Mucosa of rectum (tissue), 2 donors: Measurements from ENCODE around the gene MYL9.
A peak's percentile ranks its signal among the peaks of the same experiment; 100 is the strongest.
"Not testable (repeated sequence)": the region's sequence is repeated elsewhere in the genome, so short reads cannot be mapped to it uniquely, and the experiment has no call there.

ENCODE experiments used
- H3K27ac ChIP-seq, 2 donors: one replicate each; pipeline ENCODE4 v1.7.0; 2013; ENCODE audit warnings: inconsistent platforms in 2 of 2, low read depth in 2 of 2, low read length in 2 of 2
- H3K27me3 ChIP-seq, 2 donors: one replicate each; pipeline ENCODE4 v1.7.0; 2013; ENCODE audit warnings: low read length in 2 of 2; ENCODE audit not compliant: control insufficient read depth in 2 of 2, insufficient read depth in 2 of 2
- H3K36me3 ChIP-seq, 2 donors: one replicate each; pipeline ENCODE4 v1.7.0; 2013; ENCODE audit warnings: low read length in 2 of 2; ENCODE audit not compliant: control insufficient read depth in 2 of 2, insufficient read depth in 2 of 2
- H3K4me1 ChIP-seq, 2 donors: one replicate each; pipeline ENCODE4 v1.7.0; 2013; ENCODE audit warnings: low read length in 2 of 2, mild to moderate bottlenecking in 1 of 2; ENCODE audit not compliant: control insufficient read depth in 2 of 2, insufficient read depth in 2 of 2
- H3K4me3 ChIP-seq, 2 donors: one replicate each; pipeline ENCODE4 v1.7.0; 2013; ENCODE audit warnings: low read length in 2 of 2
- H3K9ac ChIP-seq, 2 donors: one replicate each; pipeline ENCODE4 v1.7.0; 2013; ENCODE audit warnings: low read length in 2 of 2, low read depth in 1 of 2, mild to moderate bottlenecking in 1 of 2
- H3K9me3 ChIP-seq, 2 donors: one replicate each; pipeline ENCODE4 v1.7.0; 2013; ENCODE audit warnings: low read length in 2 of 2; ENCODE audit not compliant: control insufficient read depth in 2 of 2
- donor health status: healthy.
- donor health status: Normal muscosa, but diverticular disease.

MYL9 gene

DNA sequence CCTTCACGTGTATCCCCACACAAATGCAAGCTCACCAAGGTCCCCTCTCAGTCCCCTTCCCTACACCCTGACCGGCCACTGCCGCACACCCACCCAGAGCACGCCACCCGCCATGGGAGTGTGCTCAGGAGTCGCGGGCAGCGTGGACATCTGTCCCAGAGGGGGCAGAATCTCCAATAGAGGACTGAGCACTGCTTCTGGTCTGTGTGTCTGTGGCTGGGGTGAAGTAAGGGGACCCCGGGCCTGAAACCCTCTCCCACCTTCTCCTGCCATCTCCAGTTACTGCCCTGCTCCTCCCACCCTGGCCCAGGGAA, 8.3 kb downstream of the MYL9 start:
- Histone ChIP-seq H3K4me3 (no peak overlapping the region), H3K9ac (no peak overlapping the region), H3K9me3 (no peaks in the 10 kb centered on the region), H3K36me3 (peaks cover 2 to 4% of the 10 kb centered on the region in 2 donors), H3K27ac (peak overlapping the region in 1 of 2 donors; percentile 9), H3K4me1 (no peaks in the 10 kb centered on the region), H3K27me3 (no peaks in the 10 kb centered on the region)

DNA sequence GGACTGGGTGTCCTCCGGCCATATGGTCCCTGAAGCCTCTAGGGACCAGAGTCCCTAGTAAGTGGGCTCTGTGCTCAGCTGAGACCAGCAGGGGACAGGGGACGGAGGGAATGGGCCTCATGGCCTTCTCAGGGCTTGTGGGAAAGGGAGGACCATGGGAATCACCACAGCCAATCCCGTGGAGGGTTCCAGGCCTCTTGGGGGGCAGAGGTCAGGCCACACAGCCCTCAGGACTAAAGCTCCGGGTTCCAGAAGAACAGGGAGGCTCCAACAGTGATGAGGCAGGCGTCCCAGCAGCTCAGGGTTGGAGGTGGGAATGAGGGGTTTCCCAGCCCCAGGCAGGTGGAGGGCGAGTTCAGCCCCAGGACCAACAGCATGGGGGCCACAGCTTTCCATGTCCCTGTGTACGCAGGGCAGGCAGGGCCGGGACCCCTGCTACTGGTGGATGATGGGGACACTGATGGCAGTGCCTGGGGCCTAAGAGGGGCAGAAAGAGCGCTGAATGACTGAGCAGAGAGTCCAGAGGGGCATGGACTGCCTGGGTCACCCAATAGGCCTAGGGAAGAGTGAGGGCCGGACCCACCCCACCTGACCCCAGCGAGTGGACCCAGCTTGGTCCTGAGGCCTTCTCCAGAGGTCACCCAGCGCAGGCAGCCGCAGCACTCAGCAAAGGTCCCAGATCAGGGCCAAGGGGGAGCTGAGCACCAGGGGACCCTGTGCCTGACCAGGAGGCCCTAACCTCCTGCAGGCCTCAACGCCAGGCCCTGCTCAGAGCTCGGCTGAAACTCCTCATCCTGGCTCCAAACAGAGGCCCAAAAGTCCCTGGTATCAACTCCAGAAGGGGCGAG, 8.8 kb downstream of the MYL9 start:
- H3K27me3 ChIP-seq: no peaks in the 10 kb centered on the region
- H3K4me1 ChIP-seq: no peaks in the 10 kb centered on the region
- no peak overlapping the region for H3K4me3 ChIP-seq
- no peaks in the 10 kb centered on the region for H3K9me3 ChIP-seq
- H3K9ac ChIP-seq: no peak overlapping the region
- H3K27ac ChIP-seq: peak overlapping the region in 1 of 2 donors; percentile 9
- H3K36me3 ChIP-seq: peaks cover 2 to 4% of the 10 kb centered on the region in 2 donors

GRCh38 chr20:36550790-36551299, 9.5 kb downstream of the MYL9 start:
- Histone ChIP-seq H3K9ac (no peak overlapping the region), H3K9me3 (no peaks in the 10 kb centered on the region), H3K4me1 (no peaks in the 10 kb centered on the region), H3K27ac (no peak overlapping the region), H3K4me3 (no peak overlapping the region), H3K27me3 (no peaks in the 10 kb centered on the region), H3K36me3 (peaks cover 2 to 4% of the 10 kb centered on the region in 2 donors)

DNA sequence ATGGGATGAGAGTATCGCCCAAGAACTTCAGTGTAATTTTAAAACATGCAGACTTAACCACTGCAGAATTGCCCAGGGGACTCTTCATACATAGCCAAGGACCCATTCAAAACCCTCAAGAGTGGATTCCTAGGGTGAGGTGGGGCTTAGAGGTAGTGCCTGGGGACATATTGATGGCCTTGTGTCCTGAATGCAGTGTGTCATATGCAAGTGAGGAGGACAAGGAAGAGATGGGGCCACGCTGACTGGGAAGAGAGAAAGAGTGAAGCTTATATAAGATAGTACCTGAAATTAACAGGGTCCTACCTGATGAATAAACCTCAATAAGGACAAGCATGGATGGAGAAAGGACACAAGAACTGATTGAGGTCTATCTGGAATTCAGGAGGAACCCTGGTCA, 13.9 kb downstream of the MYL9 start:
- no peak overlapping the region for H3K27ac ChIP-seq
- no peaks in the 10 kb centered on the region for H3K36me3 ChIP-seq
- no peak overlapping the region for H3K4me3 ChIP-seq
- no peak overlapping the region for H3K9ac ChIP-seq
- H3K27me3 ChIP-seq: no peaks in the 10 kb centered on the region
- H3K9me3 ChIP-seq: no peaks in the 10 kb centered on the region
- no peaks in the 10 kb centered on the region for H3K4me1 ChIP-seq

DNA sequence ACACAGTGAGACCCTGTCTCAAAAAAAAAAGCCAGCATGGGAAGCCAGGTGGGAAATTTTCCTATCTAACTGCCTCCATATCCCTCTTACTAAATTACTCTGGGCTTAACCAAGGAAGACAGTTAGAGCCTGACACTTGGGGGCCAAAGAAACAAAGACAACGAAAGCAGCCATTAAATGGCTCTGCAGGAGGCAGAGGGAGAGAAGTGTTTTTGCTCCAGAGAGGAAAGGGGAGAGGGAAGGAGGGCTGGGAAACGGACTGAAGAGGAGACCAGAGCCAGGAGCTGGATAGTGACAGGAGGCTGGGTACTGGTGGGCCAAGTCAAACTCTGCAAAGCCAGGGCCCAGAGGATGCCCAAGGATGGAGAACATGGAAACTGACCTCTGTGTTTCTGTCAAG, 21.4 kb downstream of the MYL9 start:
- Histone ChIP-seq H3K27ac (no peak overlapping the region), H3K27me3 (no peaks in the 10 kb centered on the region), H3K4me1 (no peaks in the 10 kb centered on the region), H3K9me3 (no peaks in the 10 kb centered on the region), H3K36me3 (no peaks in the 10 kb centered on the region), H3K9ac (no peak overlapping the region), H3K4me3 (no peak overlapping the region)

DNA sequence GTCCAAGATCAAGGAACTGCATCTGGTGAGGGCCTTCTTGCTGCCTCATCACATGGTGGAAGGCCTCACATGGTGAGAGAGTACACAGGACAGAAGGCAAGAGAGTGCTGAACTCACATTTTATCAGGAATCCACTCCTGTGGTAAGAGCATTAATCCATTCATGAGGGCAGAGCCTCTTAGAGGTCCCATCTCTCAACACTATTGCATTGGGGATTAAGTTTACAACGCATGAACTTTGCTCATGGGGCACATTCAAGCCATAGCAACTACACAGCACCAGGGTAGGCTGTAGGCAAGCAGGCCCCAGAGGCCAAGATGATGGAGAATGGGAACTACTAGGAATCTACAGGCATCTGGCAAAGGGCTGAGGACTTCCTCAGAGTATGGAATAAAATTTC, 22.1 kb downstream of the MYL9 start:
- no peaks in the 10 kb centered on the region for H3K4me1 ChIP-seq
- H3K9me3 ChIP-seq: no peaks in the 10 kb centered on the region
- H3K36me3 ChIP-seq: no peaks in the 10 kb centered on the region
- H3K27me3 ChIP-seq: no peaks in the 10 kb centered on the region
- H3K9ac ChIP-seq: no peak overlapping the region
- H3K4me3 ChIP-seq: no peak overlapping the region
- no peak overlapping the region for H3K27ac ChIP-seq

- not testable (repeated sequence) for H3K27me3 ChIP-seq, H3K27ac ChIP-seq, H3K9ac ChIP-seq, H3K4me3 ChIP-seq, H3K4me1 ChIP-seq, H3K9me3 ChIP-seq, H3K36me3 ChIP-seq
Observed at GRCh38 chr20:36564078-36564725, 22.9 kb downstream of the MYL9 start.

- H3K27ac ChIP-seq, H3K4me1 ChIP-seq, H3K27me3 ChIP-seq, H3K4me3 ChIP-seq, H3K9me3 ChIP-seq, H3K9ac ChIP-seq, H3K36me3 ChIP-seq: not testable (repeated sequence)
Observed at GRCh38 chr20:36564726-36565121, 23.4 kb downstream of the MYL9 start.

DNA sequence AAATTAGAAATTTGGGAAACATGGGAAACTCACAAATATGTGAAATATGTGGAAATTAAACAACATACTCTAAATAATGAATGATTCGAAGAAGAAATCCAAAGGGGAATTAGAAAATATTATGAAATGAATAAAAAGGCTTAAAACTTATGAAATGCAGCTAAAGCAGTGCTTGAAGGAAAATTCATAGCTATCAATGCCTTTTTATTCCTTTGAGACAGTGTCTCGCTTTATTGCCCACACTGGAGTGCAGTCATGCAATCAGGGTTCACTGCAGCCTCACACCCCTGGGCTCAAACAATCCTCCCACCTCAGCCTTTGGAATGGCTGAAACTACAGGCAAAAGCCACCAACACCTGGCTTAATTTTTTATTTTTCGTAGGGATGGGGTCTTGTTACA, 24.2 kb downstream of the MYL9 start:
- no peaks in the 10 kb centered on the region for H3K9me3 ChIP-seq
- no peak overlapping the region for H3K27ac ChIP-seq
- H3K4me1 ChIP-seq: no peaks in the 10 kb centered on the region
- H3K27me3 ChIP-seq: no peaks in the 10 kb centered on the region
- no peak overlapping the region for H3K4me3 ChIP-seq
- H3K9ac ChIP-seq: no peak overlapping the region
- no peaks in the 10 kb centered on the region for H3K36me3 ChIP-seq

GRCh38 chr20:36569847-36570429, 28.6 kb downstream of the MYL9 start:
- H3K27ac ChIP-seq: no peak overlapping the region
- no peaks in the 10 kb centered on the region for H3K9me3 ChIP-seq
- H3K9ac ChIP-seq: no peak overlapping the region
- H3K36me3 ChIP-seq: no peaks in the 10 kb centered on the region
- no peaks in the 10 kb centered on the region for H3K27me3 ChIP-seq
- peaks cover 1 to 5% of the 10 kb centered on the region in 2 donors for H3K4me1 ChIP-seq
- H3K4me3 ChIP-seq: no peak overlapping the region
